DMS 273 treated with DMSO at 0.1 percent for 48 hours (cell line): ENCODE measurements around the gene MINDY4.

ENCODE experiments used
- DNase-seq: peaks from one replicate; lab custom pipeline; 2025; lab: John Stamatoyannopoulos, UW

Gene MINDY4

DNA sequence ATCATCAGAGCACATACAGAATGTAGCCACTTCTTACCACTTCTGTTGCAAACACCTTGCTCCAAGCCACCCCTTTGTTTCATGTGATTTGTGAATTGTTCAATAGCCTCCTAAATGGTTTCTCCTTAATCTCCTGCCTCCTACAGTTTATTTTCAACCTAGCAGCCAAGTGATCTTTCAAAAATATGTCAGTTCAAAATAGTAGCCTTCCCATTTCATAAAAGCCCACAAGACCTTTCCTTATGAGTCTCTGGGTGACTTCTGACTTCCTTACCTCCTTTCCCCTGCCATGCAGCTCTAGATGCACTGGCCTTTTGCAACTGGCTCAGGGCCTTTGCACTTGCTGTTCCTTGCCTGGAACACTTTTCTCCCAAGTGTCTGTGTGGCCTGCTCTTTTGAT lies 4.8 kb downstream of the MINDY4 start:
- DNase-seq, result no peak

DNA sequence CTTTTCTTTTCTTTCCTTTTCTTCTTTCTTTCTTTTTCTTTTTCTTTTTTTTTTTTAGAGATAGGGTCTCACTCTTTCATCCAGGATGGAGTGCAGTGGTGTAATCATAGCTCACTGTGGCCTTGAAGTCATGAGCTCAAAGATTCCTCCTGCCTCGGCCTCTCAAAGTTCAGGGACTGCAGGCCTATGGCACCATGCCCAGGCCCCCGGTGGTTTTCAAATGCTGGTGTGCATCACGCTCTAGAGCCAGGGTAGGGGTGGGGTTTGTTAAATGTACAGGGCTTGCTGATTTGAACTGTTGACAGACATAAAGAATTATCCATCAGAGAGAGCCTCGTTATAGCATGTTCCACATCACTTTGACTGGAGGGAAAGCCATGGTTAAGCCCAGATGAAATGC lies 5.8 kb downstream of the MINDY4 start:
- DNase-seq, result no peak

DNA sequence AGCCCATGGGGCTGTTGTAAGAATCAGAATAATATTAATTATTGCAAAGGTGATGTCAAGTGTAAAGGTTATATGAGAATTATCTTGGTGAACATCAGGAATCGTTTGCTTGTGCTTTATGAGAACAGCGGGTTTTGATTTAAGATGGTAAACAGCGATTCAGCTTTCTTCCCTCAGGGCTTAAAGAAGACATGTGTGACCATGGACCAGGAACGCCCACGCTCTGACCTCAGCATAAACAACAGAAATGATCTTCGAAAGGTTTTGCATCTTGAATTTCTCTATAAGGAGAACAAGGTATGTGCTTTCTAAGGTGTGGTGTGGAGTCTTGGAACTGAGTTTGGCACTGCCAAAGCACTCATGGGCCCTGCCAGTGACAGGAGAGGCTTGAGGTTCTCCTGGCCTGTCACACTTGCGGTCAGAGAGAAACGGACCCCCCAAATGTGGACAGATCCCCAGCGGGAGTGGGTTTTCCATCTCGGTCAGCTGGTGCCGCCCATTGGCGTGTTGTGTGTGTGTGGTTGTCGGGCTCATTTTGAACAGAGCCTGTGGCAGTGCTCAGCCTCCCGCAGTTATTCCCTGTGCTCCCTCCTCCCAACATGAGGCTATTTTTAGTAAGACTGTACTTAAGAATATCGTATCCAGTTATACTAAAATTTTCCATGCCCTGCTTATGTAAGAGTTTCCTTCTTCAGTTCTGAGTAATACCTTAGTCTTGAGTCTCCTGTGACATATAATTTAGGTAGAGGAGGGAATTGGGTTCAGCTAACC lies 7.2 kb downstream of the MINDY4 start:
- no peak for DNase-seq

DNA sequence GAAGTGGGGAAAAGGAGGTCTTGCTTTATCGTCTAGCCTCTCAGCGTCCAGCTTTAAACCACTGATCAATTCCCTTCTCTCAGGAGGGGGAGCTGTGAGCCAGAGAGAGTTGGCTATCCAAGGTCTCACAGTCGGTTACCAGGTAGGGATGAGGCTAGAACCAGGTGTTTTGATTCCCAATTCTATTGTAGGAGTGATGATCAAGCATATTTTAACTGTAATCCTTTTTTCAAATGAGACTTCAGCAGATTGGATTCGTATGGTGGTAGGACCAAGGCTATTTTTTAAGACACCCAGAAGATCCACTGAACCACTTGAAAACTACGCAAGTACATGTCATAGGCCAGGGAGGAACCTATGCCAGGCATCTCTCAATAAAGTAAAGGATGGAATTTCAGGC lies 8.4 kb downstream of the MINDY4 start:
- DNase-seq, result no peak

DNA sequence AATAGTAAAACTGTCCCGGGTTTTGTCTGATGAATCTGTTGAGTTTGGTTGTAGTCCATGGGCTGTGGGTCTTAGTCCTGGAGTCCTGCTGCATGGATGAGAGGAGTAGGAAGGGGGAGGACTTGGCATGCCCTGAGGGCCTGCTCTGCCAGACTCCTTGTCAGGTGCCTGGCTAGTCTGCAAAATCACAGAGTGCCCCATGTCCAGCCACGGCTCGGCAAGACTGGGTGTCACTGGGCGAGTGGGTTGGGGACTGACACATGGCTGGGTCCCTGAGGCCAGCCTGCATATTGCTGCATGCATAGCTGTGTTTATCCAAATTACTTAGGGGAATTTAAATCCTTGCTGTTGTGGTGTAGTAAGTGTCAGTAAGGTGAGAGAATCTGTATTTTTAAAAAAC lies 9.7 kb downstream of the MINDY4 start:
- no peak for DNase-seq

DNA sequence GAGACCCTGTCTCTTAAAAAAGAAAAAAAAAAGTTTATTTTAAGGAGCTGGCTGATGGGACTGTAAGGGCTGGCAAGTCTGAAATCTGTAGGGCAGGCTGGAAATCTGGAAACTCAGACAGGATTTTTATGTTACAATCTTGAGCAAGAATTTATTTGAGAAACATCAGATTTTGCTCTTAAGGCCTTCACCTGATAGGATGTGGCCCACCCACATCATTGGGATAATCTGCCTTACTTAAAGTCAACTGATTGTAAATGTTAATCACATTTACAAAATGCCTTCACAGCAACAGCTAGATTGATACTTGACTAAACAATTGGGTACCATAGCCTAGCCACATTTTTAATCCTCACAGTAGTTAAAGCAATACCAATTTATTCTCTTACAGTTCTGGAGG lies 11.5 kb downstream of the MINDY4 start:
- no peak for DNase-seq

DNA sequence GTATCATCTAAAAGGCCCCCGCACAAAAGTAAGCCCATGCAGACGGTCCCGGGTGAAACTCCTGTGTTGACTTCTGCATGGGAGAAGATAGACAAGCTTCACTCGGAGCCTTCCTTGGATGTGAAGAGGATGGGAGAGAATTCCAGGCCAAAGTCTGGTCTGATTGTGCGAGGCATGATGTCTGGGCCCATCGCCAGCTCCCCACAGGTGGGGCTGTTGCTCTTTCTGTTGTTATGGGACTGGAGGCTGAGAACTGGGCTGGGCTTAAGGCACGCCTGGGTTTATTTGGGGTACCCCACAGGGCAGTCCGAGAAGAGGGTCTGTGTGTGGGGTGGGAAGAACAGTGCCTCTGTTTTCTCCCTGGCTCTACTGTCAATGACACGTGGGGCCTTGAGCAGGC lies 14.6 kb downstream of the MINDY4 start:
- no peak for DNase-seq

DNA sequence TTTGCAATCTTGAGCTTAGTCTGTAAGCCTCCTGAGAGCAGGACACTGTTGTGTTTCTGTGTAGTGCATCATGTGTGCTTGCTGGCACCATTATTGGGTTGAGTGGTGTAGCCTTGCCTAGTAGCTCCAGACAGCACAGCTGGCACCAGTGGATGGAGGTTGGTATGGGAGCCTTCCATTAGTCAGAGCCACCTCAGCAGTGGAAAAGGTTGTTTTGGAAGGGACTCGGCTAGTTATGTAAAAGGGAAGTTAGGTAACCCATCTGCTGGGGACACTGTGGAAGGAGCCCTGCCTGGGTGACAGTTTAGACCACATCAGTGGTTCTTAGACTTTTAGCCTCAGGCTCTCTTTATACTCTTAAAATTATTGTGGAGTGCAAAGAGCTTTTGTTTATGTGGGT lies 16.3 kb downstream of the MINDY4 start:
- no peak for DNase-seq

DNA sequence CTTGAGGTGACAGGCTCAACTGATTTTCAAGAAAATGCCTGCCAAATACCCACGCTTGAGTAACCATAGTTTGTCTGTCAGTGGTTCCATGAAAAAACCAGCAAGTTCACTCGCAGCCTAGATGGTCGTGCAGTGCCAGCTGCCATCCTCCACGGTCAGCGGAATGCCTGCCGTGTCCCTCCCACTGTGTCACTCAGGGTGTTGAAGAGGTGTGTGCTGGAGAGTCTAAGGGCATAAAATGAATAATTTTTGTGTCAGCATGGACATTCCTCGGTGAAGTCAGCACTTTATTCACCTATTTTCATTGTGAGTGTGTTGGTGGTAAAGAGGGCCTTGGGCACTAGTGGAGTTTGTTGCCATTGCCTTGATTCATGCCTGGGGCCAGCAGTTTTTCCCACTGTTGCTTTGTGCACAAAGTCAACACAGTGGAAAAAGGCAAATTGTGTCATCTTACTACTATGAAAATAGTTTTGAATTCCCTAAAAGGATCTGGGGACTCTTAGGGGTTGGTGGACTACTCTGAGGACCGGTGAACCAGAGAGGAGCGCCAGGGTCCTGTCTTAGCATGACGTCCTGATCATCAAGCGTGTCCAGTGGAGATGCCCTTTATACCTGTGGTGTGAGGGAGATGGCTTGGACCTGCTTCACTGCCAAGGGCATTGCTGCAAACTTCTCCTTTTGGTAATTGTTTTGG lies 17.6 kb downstream of the MINDY4 start:
- DNase-seq, result no peak

DNA sequence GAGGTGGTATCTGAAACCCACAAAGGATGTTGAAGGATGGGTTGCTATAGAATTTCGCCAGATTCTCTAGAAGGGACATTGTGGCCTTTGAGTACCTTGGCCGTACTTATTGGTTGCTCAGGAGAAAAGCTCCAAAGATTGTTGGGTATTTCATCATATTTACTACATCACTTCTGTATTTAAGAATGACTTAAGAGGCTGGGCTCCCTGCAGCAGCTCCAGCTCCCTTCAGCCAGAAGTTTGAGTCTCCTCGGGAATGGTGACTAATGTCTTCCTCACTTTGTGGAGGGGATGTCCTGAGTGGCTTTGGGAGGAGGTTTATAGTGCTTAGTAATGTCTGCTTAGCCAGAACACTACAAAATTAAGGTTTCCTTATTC lies 18.1 kb downstream of the MINDY4 start:
- DNase-seq, result no peak

DNA sequence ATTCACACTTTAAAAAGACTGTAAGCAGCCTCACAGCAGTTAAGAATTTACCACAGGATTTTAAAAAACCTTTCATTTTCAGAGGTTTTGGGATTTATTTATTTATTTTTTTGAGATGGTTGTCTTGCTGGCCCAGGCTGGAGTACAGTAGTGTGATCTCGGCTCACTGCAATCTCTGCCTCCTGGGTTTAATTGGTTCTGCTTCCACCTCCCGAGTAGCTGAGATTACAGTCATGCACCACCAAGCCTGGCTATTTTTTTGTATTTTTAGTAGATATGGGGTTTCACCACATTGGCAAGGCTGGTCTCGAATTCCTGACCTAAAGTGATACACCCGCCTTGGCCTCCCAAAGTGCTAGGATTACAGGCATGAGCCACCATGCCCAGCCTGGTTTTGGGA lies 19.1 kb downstream of the MINDY4 start:
- no peak for DNase-seq

DNA sequence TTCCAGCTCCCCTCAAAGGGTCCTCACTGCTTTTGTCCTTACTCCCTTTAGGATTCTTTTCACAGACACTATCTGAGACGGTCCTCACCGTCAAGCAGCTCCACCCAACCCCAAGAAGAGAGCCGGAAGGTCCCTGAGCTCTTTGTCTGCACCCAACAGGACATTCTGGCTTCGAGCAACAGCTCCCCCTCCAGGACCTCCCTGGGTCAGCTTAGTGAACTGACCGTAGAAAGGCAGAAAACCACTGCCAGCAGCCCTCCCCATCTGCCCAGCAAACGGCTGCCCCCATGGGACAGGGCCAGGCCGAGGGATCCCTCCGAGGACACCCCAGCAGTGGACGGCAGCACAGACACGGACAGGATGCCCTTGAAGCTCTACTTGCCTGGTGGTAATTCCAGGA lies 19.9 kb downstream of the MINDY4 start:
- no peak for DNase-seq

DNA sequence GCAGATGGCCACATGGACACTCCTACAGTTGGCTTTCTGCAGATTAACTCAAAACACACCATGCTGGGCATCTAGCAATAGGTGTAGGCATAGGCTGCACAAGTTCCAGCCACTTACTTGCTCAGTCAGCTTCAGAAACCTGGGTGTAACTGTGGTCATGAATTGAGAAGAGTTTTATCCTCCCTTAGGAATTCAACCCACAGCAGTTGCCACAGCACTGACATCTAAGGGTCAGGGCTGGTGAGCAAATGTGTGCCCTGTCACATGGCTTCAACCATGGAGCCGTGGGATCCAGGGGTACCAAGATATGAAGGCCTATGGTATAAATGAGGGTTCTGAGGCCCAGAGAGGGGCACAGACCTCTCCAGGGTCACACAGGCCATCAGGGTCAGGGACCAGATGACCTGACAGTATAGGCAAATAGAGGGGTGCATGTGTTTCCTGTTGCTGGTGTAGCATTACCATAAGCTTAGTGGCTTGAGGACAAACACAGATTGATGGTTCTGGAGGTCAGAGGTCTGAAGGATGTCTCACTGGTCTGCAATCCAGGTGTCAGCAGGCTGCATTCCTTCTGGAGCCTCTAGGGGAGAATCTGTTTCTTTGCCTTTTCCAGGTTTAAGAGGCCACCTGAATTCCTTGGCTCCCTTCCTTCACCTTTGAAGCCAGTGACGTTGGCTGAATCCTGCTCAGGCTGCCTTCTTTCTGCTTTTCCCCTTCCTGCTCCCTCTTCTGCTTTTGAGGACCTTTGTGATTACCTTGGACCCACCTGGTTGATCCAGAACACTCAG lies 24.1 kb downstream of the MINDY4 start:
- DNase-seq, result no peak

DNA sequence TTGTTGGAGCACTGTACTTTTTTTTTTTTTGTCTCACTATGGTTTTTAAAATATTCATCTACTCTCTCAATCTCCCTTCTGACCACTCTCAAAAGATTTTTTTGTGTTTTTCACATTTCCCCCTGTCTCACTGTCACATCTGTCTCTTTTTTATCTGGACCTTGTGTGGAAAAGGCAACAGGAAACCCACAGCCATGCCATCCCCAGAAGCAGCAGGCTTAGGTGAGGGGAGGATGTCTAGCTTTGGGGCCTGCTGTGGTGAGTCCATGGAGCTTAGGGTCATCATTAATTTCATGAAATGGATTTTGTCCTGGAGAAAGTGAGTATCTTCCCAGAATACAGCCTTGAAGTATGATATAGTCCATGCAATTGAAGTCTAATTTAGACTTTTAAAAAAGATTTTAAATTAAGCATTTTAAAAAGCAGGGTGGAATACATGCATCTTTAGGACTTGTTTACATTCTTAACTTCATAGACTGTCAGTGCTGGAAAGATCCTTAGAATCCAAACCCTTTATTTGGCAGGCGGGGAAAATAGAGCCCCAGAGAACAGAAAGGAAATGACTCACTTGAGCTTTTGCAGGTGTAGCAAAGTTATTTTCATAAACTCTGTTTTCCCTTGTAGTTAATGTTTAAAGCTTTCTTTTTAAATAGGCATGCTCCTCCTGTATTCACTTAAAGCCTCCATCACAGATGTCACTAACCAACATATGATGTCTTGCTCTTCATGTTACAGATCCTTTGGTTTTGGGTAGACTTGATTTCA lies 25.1 kb downstream of the MINDY4 start:
- DNase-seq, result no peak

DNA sequence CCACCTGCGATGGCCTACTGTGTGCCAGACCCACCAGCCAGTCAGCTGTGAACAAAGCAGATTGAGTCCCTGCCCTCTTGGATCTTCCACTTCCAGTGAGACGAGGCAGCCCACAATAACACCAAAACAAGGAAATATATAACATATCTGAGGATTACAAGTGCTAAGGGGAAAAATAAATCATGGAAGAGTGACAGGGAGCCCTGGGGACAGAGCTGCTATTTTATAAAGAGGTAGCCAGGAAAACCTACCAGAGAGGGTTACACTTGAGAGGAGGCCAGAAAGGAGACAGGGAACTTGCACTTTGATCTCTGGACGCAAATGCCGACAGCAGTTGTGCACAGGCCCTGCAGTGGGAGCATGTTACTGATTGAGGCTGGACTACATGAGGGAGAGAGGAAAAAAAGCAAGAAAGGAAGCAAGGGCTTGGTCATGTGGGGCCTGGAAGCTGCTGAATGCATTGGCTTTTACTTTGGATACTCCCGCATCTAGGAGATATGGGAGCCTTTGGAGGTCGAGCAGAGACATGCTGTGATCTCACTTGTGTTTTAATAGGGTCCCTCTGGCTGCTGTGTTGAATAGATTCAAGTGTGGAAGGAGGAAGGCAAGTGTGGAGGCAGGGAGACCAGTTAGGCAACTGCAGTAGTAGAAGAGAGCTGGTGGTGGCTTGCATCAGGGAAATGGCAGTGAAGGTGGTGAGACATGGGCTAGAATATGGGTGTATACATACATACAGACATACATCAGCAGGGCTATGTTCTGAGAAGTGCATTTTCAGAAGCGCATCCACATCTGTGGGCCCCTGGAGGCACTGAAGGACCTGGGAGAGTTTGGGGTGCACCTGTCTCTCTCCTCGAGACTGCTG lies 26.2 kb downstream of the MINDY4 start:
- DNase-seq, result no peak

DNA sequence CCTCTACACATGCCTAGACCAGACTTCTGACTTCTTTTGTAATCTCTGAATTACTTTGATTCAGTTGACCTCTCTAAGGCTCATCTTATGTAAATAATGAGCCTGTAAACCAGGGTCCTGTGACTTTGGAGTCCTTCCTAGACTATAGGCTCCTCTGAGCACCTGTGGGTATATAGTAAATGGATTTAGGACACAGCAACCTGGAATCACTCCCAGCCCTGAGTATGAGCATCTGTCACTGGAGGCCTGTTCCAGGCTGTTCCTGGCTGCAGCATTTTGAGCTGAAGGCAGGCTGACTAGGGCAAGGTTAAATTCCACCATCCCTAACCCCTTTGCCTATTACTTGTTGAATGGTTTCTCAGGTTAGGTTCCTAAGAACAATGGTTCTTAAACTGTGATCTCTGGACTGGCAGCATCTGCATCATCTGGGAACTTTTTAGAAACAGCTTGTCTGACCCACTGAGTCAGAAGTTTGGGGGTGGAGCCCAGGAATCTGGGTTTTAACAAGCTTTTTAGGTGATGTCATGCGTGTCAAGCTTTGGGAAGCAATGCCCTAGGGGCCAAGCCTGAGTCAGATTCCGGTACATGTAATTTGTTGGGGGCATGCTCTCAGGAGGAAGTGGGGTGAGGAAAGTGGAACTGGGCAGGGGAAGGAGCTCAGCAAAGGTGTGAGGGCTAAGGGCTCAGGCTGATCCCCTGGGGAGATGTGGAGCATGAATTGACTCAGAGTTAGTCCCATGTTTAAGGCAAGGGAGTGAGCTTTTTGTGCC lies 28.2 kb downstream of the MINDY4 start:
- DNase-seq, result peak; percentile 43

DNA sequence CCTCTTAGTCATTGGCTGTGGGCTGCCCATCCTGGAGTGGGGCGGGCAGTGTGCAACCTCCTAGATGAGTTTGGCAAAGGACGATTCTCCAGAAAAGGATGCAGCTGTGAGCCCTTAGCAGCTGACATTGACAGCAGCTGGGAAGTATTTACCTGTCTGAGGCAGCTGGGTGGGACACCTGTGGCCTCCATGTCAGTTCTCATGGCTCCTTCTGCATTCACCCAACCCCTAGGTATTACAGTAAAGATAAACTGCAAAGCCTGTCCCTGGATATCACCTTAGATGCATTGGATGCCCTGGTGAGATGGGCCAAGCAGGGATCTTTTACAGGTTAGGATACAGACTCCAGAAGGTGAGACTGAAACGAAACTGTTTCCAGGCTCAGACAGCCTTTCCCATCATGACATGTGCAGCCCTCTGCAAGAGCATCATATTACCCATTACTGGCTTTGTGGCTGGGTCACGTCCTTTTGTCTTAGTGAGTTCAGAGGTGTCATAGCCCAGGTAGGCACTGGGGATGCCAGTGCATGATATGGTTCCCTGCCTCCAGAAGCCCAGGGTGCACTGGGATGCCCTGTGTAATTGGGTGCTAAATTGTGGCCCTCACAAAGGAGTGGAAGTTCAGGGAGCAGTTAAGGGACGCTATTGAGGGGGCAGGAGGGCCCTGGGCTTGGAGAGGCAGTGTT lies 28.9 kb downstream of the MINDY4 start:
- no peak for DNase-seq

DNA sequence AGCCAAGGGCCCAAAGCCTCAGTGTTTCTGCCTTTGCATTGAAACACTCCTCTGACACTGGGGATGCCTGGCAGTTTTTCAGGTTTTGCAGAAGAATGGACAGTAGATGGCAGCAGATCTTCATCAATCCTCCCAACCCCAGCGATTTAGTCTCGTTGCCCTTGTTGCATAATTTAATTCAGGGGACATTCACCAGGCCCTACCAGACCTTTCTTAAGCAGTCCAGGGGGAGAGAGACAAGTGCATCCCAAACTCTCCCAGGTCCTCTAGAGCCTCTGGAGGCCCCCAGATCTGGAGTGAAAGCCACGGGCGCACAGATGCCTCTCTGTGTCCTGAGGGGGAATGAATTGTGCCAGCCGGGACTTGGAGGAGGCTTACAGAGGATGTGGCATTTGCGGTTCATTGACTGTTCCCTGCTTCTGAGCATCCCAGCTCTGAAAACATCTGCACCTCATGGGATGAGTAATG lies 29.6 kb downstream of the MINDY4 start:
- peak; percentile 56 for DNase-seq

DNA sequence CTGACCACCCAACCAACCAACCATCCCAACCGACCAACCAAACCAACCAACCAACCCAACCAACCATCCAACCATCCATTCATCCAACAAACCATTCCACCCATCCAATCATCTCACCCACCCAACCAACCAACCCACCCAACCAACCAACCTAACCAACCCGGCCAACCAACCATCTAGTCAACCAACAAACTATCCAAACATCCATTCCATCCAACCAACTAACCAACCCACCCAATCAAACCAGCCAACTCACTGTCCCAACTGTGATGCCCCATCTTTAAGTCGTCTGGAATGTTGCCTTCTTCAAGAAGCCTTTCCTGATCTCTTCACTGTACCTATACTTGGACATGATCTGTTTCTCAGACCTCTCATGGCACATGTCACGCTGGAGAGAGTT lies 31.6 kb downstream of the MINDY4 start:
- no peak for DNase-seq
